Measurements from ENCODE around the gene HEBP2.
A peak's percentile ranks its signal among the peaks of the same experiment; 100 is the strongest.

Gene HEBP2

GRCh38 chr6:138397128-138398122, 6.6 kb upstream of the HEBP2 start:
- no peak for DNase-seq

GRCh38 chr6:138400326-138400725, 3.7 kb upstream of the HEBP2 start:
- no peak for DNase-seq

GRCh38 chr6:138401960-138402837, 1.8 kb upstream of the HEBP2 start:
- DNase-seq: no peak

GRCh38 chr6:138402838-138403187, 1.2 kb upstream of the HEBP2 start:
- DNase-seq: no peak

GRCh38 chr6:138403324-138403800, 661 bp upstream of the HEBP2 start:
- peak; percentile 51 for DNase-seq

- no peak for DNase-seq
These were observed 779 bp downstream of the HEBP2 start for GRCh38 chr6:138404666-138405337.

GRCh38 chr6:138405816-138406413, 1.9 kb downstream of the HEBP2 start:
- no peak for DNase-seq

- DNase-seq: no peak
These were observed 2.4 kb downstream of the HEBP2 start for GRCh38 chr6:138406443-138406842.

GRCh38 chr6:138410048-138410735, 6.2 kb downstream of the HEBP2 start:
- no peak for DNase-seq

GRCh38 chr6:138410972-138411880, 7.2 kb downstream of the HEBP2 start:
- DNase-seq: no peak

- DNase-seq: no peak
These were observed 11.1 kb downstream of the HEBP2 start for GRCh38 chr6:138415125-138415524.

GRCh38 chr6:138416206-138416605, 12.2 kb downstream of the HEBP2 start:
- DNase-seq: no peak

GRCh38 chr6:138417493-138418117, 13.6 kb downstream of the HEBP2 start:
- DNase-seq: no peak

- no peak for DNase-seq
These were observed 14.2 kb downstream of the HEBP2 start for GRCh38 chr6:138418118-138418742.

- no peak for DNase-seq
These were observed 15.7 kb downstream of the HEBP2 start for GRCh38 chr6:138419766-138420165.

- DNase-seq: no peak
These were observed 16.3 kb downstream of the HEBP2 start for GRCh38 chr6:138420356-138420755.

GRCh38 chr6:138421089-138421488, 17.1 kb downstream of the HEBP2 start:
- DNase-seq: no peak

GRCh38 chr6:138421608-138422007, 17.6 kb downstream of the HEBP2 start:
- DNase-seq: no peak

- no peak for DNase-seq
These were observed 18.8 kb downstream of the HEBP2 start for GRCh38 chr6:138422861-138423260.

All from left hindlimb (tissue), 1 donor.